Endodermal cell (in vitro differentiated cells): Measurements from ENCODE around the gene KYNU. TPM values are rescaled to one million over a fixed set of nuclear protein-coding genes. Genes with fewer than 3 reads are reported as not detected.
"Not testable (repeated sequence)": the region's sequence is repeated elsewhere in the genome, so short reads cannot be mapped to it uniquely, and the experiment has no call there.

Experiments used
- DNase-seq: peaks from one replicate; pipeline ENCODE4 v3.0.0-alpha.2; 2017
- H3K27ac ChIP-seq: 2 replicates; pipeline ENCODE4 v1.5.1; 2013; ENCODE audit warnings: mild to moderate bottlenecking, low read depth, low read length, moderate library complexity
- H3K27me3 ChIP-seq: 2 replicates; pipeline ENCODE4 v1.6.1; 2013; ENCODE audit warnings: mild to moderate bottlenecking, low read length, moderate library complexity; ENCODE audit not compliant: insufficient read depth, control insufficient read depth, poor library complexity, severe bottlenecking
- H3K36me3 ChIP-seq: 2 replicates; pipeline ENCODE4 v1.7.0; 2013; ENCODE audit warnings: mild to moderate bottlenecking, low read length, moderate library complexity; ENCODE audit not compliant: control insufficient read depth, insufficient read depth
- H3K4me1 ChIP-seq: one replicate; pipeline ENCODE4 v1.7.0; 2013; ENCODE audit warnings: low read length; ENCODE audit not compliant: control insufficient read depth, insufficient read depth
- H3K4me3 ChIP-seq: 2 replicates; pipeline ENCODE4 v1.5.1; 2013; ENCODE audit warnings: mild to moderate bottlenecking, low read length, moderate library complexity
- H3K9ac ChIP-seq: 2 replicates; pipeline ENCODE4 v1.6.1; 2013; ENCODE audit warnings: mild to moderate bottlenecking, low read length, moderate library complexity; ENCODE audit not compliant: poor library complexity, severe bottlenecking; ENCODE audit errors: extremely low read depth
- H3K9me3 ChIP-seq: 2 replicates; pipeline ENCODE4 v1.6.1; 2013; ENCODE audit warnings: mild to moderate bottlenecking, low read length, moderate library complexity; ENCODE audit not compliant: control insufficient read depth
- H3K27ac Mint-ChIP-seq: 2 replicates; pipeline ENCODE4 v1.8.0; 2020; ENCODE audit warnings: mixed read lengths
- H3K27me3 Mint-ChIP-seq: 2 replicates; pipeline ENCODE4 v1.8.0; 2021; ENCODE audit warnings: mild to moderate bottlenecking, mixed read lengths; ENCODE audit not compliant: insufficient read depth
- H3K36me3 Mint-ChIP-seq: 2 replicates; pipeline ENCODE4 v1.8.0; 2020; ENCODE audit warnings: low read depth, mixed read lengths
- H3K4me1 Mint-ChIP-seq: 2 replicates; pipeline ENCODE4 v1.8.0; 2020; ENCODE audit warnings: mixed read lengths
- H3K4me3 Mint-ChIP-seq: 2 replicates; pipeline ENCODE4 v1.8.0; 2020; ENCODE audit warnings: mild to moderate bottlenecking, moderate library complexity, mixed read lengths
- H3K9me3 Mint-ChIP-seq: 2 replicates; pipeline ENCODE4 v1.8.0; 2020; ENCODE audit warnings: mild to moderate bottlenecking, mixed read lengths
- WGBS, 2 experiments: methylation state at CpG; one replicate each; pipeline versions ENCODE4 v1.1.5 to v1.1.7; 2013; ENCODE audit warnings: missing lambda C conversion rate in 2 of 2, mixed read lengths in 1 of 2; ENCODE audit not compliant: insufficient coverage in 1 of 2, insufficient read length in 1 of 2; 5-methylcytosine and 5-hydroxymethylcytosine counted together
- total RNA-seq, 2 donors: library from RNA; stranded (reverse); fragmentation: NEBNext Ultra II Directional in 1 of 2; extraction: Animal tissue kit (Norgen Biotek cat#: 25700) in 1 of 2; gene quantifications; 2 replicates in 1 of 2; 3 replicates in 1 of 2; pipeline ENCODE4 v1.2.1, GENCODE V29; 2021
- TF ChIP-seq, protein P1 (sequence below): fragments of 200-600 bp; sonication (generic); conservative IDR thresholded peaks from 2 replicates; pipeline ENCODE4 v1.5.0; 2021; ENCODE audit warnings: antibody characterized with exemption, mild to moderate bottlenecking

The KYNU gene
- total RNA-seq, 2 donors from 2014 or later, result 1.2 to 4.2 TPM

DNA sequence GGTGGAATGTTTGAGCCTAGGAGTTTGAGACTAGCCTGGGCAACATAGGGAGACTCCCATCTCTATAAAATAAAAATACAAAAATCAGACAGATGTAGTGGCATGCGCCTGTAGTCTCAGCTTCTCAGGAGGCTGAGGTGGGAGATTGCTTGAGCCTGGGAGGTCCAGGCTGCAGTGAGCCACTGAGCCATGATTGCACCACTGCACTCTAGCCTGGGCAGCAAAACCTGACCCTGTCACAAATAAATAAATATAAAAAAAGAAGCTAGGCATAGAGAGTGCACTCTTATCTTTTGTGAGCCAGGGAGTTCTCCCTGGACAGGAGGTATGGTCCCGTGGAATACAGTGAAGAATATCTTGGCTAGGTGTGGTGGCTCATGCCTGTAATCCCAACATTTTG, 11.0 kb upstream of the KYNU start:
- Histone ChIP-seq H3K9ac (no peak overlapping the region), H3K36me3 (no peaks in the 10 kb centered on the region), H3K4me3 (no peak overlapping the region), H3K27me3 (no peaks in the 10 kb centered on the region), H3K9me3 (no peaks in the 10 kb centered on the region), H3K27ac (no peak overlapping the region), H3K4me1 (no peaks in the 10 kb centered on the region)
- Mint-ChIP-seq H3K4me1 (peaks cover 3% of the 10 kb centered on the region), H3K27ac (no peak overlapping the region), H3K9me3 (no peaks in the 10 kb centered on the region), H3K4me3 (no peak overlapping the region), H3K36me3 (no peaks in the 10 kb centered on the region), H3K27me3 (no peaks in the 10 kb centered on the region)
- TF ChIP-seq, protein P1, sequence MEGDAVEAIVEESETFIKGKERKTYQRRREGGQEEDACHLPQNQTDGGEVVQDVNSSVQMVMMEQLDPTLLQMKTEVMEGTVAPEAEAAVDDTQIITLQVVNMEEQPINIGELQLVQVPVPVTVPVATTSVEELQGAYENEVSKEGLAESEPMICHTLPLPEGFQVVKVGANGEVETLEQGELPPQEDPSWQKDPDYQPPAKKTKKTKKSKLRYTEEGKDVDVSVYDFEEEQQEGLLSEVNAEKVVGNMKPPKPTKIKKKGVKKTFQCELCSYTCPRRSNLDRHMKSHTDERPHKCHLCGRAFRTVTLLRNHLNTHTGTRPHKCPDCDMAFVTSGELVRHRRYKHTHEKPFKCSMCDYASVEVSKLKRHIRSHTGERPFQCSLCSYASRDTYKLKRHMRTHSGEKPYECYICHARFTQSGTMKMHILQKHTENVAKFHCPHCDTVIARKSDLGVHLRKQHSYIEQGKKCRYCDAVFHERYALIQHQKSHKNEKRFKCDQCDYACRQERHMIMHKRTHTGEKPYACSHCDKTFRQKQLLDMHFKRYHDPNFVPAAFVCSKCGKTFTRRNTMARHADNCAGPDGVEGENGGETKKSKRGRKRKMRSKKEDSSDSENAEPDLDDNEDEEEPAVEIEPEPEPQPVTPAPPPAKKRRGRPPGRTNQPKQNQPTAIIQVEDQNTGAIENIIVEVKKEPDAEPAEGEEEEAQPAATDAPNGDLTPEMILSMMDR, result no peak
- DNase-seq, result no peak
- 91% methylated on average over 2 of the region's 2 CpGs; no CpG with 5 or more reads in 1 of the 2 experiments for WGBS, 2 experiments

DNA sequence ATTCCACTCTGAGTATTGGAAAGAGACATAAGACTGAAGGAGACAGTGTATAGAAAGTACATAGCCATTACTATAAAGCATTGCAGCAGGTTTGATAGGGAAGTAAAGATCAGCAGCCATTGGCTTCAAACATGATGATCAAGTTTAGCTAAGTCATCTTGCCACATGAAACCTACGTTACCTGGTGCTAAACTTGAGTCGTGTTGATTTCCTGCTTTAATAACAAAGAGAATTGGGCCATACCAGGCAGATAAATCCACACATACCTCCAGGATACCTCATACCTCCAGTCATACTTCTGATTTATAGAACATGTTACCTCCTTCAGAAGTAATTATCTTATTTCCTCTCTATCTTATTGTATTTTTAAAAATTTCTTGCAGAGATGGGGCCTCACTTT, 10.3 kb upstream of the KYNU start:
- peaks cover 3% of the 10 kb centered on the region for H3K4me1 Mint-ChIP-seq
- DNase-seq, result no peak
- H3K4me3 Mint-ChIP-seq, result no peak overlapping the region
- Histone ChIP-seq H3K27ac (no peak overlapping the region), H3K4me3 (no peak overlapping the region), H3K36me3 (no peaks in the 10 kb centered on the region), H3K27me3 (no peaks in the 10 kb centered on the region), H3K4me1 (no peaks in the 10 kb centered on the region), H3K9ac (no peak overlapping the region), H3K9me3 (no peaks in the 10 kb centered on the region)
- TF ChIP-seq, protein P1, result no peak
- H3K36me3 Mint-ChIP-seq, result no peaks in the 10 kb centered on the region
- H3K27ac Mint-ChIP-seq, result no peak overlapping the region
- 89 to 100% methylated on average over 2 of the region's 2 CpGs for WGBS, 2 experiments
- H3K27me3 Mint-ChIP-seq, result no peaks in the 10 kb centered on the region
- H3K9me3 Mint-ChIP-seq, result no peaks in the 10 kb centered on the region

DNA sequence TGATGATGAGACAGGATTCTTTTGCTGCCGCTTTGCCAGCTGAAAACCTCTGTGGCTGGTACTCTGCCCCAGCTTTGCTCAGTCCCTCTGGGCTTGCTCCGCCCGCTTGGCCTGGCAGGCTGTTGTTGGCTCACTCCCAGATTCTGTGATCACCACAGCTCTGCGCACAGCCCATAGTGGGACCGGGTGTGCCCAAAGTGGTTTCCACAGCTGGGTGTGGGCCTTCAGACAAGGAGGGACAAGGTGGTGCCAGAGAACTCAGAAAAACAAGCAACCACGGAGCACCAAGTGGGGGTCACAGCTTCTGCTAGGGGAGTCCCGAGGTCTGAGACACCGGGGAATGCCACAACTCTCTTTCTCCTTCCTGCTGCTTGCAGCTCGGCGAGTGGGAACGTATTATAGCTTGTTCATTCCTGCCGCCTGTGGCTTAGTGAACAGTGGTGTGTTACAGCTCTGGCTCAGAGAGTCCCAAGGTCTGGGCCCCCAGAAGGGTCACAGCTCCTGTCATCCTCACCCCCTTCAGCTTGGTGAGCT, 9.2 kb upstream of the KYNU start:
- H3K9ac ChIP-seq, result no peak overlapping the region
- no peaks in the 10 kb centered on the region for H3K9me3 Mint-ChIP-seq
- H3K27ac Mint-ChIP-seq, result no peak overlapping the region
- H3K9me3 ChIP-seq, result no peaks in the 10 kb centered on the region
- 83 to 95% methylated on average over 9 to 12 of the region's 12 CpGs for WGBS, 2 experiments
- DNase-seq, result no peak
- H3K27ac ChIP-seq, result no peak overlapping the region
- TF ChIP-seq, protein P1, result no peak
- H3K4me1 Mint-ChIP-seq, result peaks cover 3% of the 10 kb centered on the region
- H3K27me3 ChIP-seq, result no peaks in the 10 kb centered on the region
- H3K36me3 Mint-ChIP-seq, result no peaks in the 10 kb centered on the region
- no peak overlapping the region for H3K4me3 Mint-ChIP-seq
- H3K4me1 ChIP-seq, result no peaks in the 10 kb centered on the region
- H3K4me3 ChIP-seq, result no peak overlapping the region
- no peaks in the 10 kb centered on the region for H3K36me3 ChIP-seq
- H3K27me3 Mint-ChIP-seq, result no peaks in the 10 kb centered on the region

DNA sequence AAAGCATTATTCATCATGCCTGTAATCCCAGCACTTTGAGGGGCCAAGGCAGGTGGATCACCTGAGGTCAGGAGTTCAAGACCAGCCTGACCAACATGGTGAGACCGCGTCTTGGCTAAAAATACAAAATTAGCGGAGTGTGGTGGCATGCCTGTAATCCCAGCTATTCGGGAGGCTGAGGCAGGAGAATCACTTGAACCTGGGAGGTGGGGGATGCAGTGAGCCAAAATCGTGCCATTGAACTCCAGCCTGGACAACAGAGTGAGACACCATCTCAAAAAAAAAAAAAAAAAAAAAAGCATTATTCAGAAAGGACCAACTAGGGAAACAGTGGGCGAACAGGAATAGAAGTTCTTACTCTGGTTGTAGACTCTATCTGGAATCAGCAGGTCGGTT, 8.4 kb upstream of the KYNU start:
- not testable (repeated sequence) for H3K36me3 ChIP-seq, H3K27ac Mint-ChIP-seq, H3K4me3 Mint-ChIP-seq, H3K4me1 ChIP-seq, H3K36me3 Mint-ChIP-seq, H3K9ac ChIP-seq, H3K4me3 ChIP-seq, H3K27me3 ChIP-seq, DNase-seq, H3K9me3 ChIP-seq, H3K27ac ChIP-seq, H3K9me3 Mint-ChIP-seq, H3K4me1 Mint-ChIP-seq, H3K27me3 Mint-ChIP-seq
- 81 to 94% methylated on average over 5 to 6 of the region's 7 CpGs for WGBS, 2 experiments
